Measurements from ENCODE around the gene FOXF1.

FOXF1 gene

DNA sequence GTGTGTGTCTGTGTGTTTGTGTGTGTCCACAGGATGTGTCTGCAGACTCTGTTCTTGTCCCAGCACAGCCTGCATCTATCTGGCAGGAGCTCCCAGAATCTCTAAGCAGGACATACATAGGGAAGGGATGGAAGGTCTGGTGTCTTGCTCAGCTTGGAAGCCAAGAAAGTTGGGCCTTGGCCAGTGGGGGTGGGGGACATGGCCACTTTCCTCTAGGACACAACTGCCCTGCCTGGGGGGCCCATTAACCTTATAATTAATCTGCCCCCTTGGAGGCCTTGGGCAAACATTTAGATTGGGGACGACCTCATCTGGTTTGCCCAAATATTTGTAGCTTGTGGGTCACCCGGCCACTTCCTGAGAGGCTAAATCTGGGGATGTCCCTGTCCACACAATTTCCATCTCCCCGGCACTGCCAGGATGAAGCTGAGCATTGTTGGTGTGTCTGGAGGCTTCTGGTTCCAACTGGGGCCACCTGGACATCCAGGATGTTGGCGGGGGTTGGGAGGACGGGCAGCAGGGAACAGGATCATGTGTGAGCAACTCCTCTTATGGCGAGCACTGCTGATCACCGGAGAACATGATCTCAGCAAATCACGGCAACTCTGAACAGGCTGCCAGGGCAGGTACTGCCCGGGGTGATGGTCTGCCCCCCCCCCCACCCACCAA, 17.2 kb upstream of the FOXF1 start:
- no peak for DNase-seq

GRCh38 chr16:86494039-86494564, 16.2 kb upstream of the FOXF1 start:
- no peak for DNase-seq

GRCh38 chr16:86494565-86495356, 15.6 kb upstream of the FOXF1 start:
- DNase-seq, result no peak

DNA sequence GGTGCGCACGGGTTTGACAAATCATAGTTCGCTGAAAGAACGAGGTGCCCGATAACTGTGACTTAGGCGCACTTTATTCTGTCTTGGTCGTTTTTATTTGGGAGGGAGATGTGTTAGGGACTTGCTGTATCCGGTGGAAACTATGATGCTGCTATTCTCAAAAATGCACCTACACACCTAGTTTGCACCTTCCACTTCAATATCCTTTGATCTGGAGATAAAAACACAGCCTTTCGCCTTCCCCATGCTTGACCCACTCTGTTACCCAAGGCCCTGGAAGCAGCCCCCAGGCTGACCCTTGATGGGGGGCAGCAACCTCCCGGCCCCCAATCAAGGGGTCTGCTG, 15.0 kb upstream of the FOXF1 start:
- no peak for DNase-seq

GRCh38 chr16:86495756-86496261, 14.5 kb upstream of the FOXF1 start:
- DNase-seq, result no peak

DNA sequence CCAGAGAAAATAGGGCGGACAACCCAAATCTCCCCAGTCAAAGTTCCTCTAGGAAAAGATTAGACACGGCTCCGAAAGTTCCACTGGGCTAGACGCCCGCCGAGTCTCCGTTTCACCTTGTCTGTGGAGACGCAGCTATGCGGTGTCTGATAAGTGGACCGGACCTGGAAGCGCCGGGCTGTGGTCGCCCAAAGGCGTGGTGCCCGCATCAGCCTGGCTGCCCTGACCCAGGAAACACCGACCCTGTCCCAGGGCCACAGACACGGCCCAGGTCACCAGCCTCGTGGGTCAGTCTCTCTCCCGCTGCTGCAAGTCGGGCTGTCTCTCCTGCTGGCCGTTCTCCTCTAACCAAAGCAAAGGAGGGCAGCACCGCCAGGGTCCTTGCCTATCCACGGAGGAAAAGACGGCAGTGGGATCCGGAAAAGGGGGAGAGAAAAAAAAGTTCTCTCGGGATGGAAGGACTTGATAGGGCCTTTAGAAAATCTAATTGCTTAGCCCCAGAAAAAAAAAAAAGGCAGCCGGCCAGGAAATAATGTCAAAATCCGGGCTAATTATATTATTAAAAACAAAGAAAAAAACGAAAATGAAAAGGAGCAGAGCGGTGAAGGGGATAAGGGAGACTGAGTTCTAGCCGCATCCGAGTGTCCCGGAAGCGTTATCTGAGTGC, 13.9 kb upstream of the FOXF1 start:
- DNase-seq, result no peak

DNA sequence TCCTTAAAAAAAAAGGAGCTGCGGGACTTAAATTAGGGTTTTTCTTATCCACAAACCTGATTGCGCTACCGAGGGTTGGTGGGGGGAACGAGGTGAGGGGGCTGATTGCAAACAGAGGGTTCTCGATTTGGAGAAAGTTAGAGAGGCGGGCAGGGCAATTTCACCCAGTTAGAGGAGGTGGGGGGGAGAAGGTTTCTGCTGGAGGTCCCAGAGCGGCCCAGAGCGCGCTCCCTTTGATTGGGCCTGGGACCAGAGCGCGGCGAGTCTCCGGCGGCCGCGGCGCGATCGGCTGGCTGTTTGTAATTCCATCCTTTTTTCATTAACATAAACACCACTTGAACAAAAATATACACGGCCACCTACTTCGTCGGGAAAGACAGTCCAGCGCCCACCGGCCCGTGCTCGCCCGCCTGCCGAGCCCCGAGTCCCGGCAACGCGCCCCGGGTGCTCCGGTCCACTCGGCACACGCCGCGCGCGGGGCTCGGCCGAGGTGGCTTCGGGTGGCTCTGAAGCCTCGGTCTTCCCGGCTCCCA, 13.3 kb upstream of the FOXF1 start:
- no peak for DNase-seq

DNA sequence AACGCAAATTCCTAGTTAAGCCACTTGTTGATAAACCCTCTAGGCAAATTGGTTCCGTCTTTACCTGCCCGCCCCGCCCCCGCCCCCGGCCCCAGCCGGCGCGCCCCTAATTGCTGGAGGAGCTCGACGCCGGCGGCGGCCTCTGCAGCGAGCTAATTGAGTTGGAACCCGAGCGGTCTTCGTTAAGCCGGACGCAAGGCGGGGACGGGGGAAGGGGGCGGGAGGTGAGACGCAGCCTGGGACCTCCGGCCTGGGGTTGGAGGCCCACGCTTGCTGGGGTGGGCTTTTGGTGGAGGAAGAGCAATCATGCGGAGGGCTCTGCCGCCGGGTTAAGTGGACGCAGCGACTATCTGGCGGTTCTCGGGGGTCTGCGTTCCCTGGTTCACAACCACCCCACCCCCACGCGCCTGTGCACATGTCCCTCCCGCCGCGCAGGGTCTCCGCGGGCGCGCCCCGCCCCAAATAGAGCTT, 12.7 kb upstream of the FOXF1 start:
- DNase-seq, result no peak

DNA sequence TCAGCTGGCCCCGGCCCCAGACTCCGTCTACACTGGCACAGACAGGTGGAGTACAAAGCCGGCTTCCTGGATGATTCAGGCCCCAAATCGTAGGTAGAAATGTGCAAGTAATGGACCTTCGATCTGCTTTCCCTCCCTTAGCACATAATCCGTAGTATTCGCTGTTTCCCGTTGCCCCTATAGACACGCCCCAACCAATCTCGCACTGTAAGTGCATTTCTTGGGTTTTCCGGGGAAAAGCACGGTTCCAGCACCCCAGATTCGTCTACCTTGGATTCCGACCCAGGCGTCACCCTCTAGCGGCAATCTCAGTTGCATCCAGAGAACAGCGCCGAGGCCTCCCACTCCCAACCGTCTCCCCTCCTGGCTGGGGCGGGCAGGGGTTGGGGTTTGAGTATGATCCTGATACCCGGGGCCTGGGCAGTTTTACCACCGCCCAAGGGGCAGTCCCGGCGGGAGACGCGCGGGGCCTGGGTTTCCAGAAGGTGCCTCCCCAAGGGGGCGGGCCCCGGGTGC, 12.1 kb upstream of the FOXF1 start:
- no peak for DNase-seq

- DNase-seq, result no peak
Measured at GRCh38 chr16:86498671-86499439, 11.5 kb upstream of the FOXF1 start.

GRCh38 chr16:86499440-86499786, 10.9 kb upstream of the FOXF1 start:
- no peak for DNase-seq

DNA sequence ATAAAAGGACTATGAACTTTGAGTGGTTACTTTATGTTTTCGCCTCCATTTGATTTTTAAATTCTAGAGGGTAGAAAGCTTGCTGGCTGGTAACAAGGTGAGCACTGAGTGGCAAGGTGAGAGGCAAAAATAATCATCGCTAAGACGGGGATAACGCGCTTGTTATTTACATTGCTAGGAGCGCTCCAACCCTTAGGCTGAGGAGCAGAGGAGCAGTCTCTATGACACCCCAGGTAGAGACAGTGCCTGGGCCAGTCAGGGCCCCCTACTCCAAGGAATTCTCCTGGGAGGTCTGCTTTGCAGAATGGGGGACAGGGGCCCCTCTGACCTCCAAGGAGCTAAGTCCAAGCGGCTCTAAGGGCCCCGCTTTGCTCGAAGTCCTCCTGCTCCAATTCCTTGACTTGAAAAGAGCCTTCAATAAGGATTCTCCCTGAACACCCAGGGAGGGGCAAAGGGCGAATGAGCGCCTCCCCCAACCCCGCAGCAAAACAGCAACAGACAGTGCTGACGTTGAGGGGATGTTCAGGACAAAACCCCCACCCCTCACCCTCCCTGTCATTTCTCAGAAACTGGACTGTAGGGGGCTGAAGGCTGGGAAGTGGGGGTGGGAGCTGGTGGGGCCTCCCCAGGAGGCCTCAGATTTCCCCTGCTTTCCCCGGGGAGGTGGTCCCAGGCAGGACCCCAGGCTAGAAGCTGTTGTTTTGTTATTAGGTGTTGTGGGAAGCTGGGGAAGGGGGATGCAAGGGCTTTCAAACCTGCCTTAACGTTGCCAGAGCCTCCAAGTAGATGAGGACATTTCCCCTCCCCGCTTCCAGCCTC, 10.2 kb upstream of the FOXF1 start:
- DNase-seq, result no peak

- DNase-seq, result no peak
Measured at GRCh38 chr16:86500708-86501510, 9.4 kb upstream of the FOXF1 start.

- DNase-seq, result no peak
Measured at GRCh38 chr16:86501989-86502855, 8.1 kb upstream of the FOXF1 start.

DNA sequence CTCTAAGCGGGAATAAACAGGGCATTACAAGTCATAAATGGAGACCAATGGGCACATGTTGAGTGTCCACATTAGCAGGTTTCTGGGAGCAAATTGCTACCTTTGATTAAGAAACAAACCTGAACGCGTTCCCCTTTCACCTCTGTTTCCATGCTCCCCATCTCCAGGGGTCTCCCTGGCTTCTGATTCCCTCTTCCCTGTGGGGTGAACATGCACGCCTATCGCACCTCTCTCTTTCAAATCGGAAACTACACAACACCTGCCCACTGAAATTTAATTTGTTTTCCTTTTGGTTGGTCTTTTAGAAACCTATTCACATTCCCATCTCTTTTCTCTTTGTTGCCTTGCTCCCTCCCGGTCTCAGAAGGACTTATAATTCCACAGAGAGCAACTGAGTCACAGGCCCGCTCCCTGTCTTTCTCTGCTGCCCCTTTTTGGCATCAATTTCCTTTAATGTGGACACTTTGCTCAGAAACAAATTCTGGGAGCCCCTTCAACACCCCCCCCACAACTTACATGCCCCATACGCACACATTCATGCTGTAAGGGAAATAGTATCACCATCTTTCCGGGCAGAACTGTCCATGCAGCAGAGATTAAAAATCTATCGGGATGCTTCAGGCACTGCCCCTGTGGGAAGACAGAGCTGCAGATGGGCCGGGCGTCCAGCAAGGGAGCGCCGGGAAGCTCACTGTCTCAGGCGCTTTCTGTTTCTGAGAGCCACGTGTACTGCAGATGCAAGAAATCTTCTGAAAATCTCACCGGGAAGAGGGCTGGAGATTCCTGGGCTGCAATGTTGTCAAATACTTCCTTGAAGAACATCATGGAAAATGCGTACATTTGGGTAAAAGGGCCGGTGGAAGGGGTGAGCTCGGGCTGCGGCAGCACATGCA, 7.2 kb upstream of the FOXF1 start:
- DNase-seq, result no peak

DNA sequence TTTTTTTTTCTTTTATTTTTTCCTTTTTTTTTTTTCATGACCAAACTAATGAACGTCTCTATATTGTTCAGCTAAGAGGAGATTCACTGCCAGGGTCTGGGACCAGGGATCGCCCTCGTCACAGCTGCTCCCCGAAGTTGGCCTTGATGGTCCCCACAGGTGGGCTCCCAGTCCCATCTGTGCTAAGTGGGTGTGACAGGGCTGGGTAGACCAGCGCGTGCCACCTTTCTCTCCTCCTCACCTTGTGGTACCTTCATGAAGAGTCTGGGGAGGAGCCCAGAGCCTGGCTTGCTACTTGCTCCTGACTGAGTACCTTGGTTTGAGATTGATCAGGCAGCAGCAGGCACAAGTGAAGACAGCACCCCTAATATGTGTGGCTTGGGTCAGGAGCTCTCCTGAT, 6.5 kb upstream of the FOXF1 start:
- DNase-seq, result no peak

DNA sequence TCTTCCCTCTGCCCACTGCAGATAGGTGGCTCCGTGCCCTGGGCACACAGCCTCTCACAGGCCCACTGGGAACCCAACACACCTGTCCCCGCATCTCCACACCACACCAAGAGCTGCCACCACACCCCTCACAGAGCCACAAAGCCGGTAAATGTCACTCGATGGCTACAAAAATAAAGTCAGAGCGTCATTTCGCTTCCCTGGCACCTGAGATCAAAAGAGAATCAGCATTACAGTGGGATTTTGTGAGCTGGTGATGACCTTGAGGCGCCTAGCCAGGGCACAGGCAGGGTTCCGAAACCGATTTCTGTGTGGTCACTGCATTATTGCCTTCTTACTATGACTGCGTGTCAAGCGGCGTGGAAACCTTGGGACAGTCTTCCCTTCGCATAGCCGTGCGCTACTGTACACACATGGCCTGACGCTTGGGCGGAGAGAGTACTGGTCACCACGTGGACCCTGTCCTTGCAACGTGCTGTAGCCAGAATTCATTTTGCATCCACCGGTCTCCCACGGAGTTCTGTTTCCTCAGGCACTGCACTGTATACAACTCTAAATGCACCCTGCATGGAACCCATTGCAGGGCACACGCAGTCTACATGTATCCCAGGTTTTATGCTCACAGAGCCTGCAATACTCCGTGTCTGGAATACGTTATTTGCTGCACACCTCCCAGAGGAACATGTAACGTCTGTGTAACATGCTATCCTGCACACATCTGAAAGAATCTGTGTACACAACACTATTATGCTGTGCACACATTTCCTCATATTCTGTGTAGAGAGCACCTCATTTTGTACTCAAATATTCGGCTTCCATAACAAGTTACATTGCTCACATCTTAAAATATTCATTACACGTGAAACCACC, 5.8 kb upstream of the FOXF1 start:
- no peak for DNase-seq
